LHCN-M2 (cell line): ENCODE measurements around the gene RRBP1. TPM values are rescaled to one million over a fixed set of nuclear protein-coding genes. Genes with fewer than 3 reads are reported as not detected.

Experiments used
- DNase-seq: peaks from one replicate; pipeline ENCODE4 v3.0.0-alpha.2; 2012; ENCODE audit warnings: low read depth
- total RNA-seq: library from RNA; depleted of rRNA; stranded (reverse); fragments of >200 nt; gene quantifications from 2 replicates; pipeline ENCODE4 v1.2.3, GENCODE V29; 2014; rRNA removed

The RRBP1 gene
- total RNA-seq, 1 experiment from 2014 or later: 154 TPM

- no peak for DNase-seq
Measured at GRCh38 chr20:17580895-17581294, 101.1 kb downstream of the RRBP1 start.

GRCh38 chr20:17579369-17580039, 102.5 kb downstream of the RRBP1 start:
- no peak for DNase-seq

- DNase-seq: no peak
Measured at GRCh38 chr20:17576215-17576614, 105.8 kb downstream of the RRBP1 start.

GRCh38 chr20:17573463-17573862, 108.6 kb downstream of the RRBP1 start:
- no peak for DNase-seq

GRCh38 chr20:17572034-17572638, 109.9 kb downstream of the RRBP1 start:
- no peak for DNase-seq

GRCh38 chr20:17571153-17571527, 110.9 kb downstream of the RRBP1 start:
- DNase-seq: peak; percentile 34

- peak; percentile 57 for DNase-seq
Measured at GRCh38 chr20:17570347-17571152, 111.5 kb downstream of the RRBP1 start.

GRCh38 chr20:17569616-17570346, 112.3 kb downstream of the RRBP1 start, which contains the start of gene DSTN:
Gene DSTN (plus strand): TSS chr20:17570075. CDS start chr20:17570209, 134 bp downstream.
- peak; percentile 86 for DNase-seq

GRCh38 chr20:17568972-17569521, 113.0 kb downstream of the RRBP1 start:
- peak; percentile 96 for DNase-seq

GRCh38 chr20:17568045-17568788, 113.8 kb downstream of the RRBP1 start:
- no peak for DNase-seq

- no peak for DNase-seq
Measured at GRCh38 chr20:17566345-17566744, 115.7 kb downstream of the RRBP1 start.

GRCh38 chr20:17565169-17565845, 116.7 kb downstream of the RRBP1 start:
- peak; percentile 33 for DNase-seq

Other genes starting within 250 kb of the RRBP1 start
- gene BFSP1, start 150.9 kb downstream of the RRBP1 start, total RNA-seq: 4.7 and 6.6 TPM in 2 replicates
- 218 and 254 TPM in 2 replicates for gene DSTN, start 112.2 kb downstream of the RRBP1 start, total RNA-seq
- gene BANF2, start 17.7 kb upstream of the RRBP1 start, total RNA-seq: not detected in 2 replicates